Measurements from ENCODE around the gene SMNDC1. TPM values are rescaled to one million over a fixed set of nuclear protein-coding genes. Genes with fewer than 3 reads are reported as not detected.

Gene SMNDC1
- total and polyA plus RNA-seq, 8 donors, result 24.2 to 52.6 (median 45.4) TPM

DNA sequence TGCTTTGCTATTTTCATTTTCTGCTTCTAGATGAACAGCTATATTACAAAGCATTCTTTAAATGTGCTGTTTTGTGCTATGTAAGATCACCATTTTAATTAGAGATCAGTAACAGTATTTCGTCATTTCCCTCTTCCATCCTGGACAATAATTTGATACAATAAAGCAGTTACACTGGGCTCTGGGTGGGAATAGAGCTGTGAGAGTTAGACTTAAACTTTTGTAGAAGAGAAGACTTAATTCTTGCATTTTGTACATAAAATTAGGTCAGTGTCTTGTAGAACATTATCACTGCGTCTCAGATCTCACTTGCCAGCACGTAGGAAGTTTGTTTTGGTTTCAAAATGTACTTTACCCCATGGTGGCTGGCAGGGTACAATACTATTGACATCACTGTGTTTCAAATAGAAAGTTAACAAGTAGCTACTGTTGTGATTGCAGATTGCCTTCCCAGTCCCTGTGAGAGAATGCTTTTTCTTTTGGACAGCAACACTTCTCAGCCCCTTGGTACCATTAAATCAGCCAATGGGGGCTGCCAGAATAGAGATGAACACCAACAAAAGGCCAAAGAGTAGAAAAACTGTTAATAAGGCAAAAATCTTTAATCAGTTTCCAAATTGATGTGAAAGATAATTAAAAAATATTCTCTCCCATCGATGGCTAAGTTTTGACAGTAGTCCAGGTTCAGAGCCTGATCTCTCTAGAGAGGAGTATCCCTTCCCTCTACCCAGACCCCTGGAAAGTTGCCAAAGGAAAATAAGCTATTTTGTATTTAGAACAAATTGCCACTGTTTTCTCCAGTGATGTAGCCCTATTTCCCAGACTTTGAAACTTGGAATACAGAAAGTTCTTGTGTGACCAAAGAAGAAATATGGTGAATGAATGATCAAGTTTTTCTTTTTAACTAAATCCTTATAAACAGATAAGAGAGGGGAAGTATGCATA is 35.1 kb downstream of the SMNDC1 start:
- no peaks in the 10 kb centered on the region for H3K27me3 ChIP-seq
- intact Hi-C loops (cut with DNase I), result loop anchor here in 1 of 2 donors (10.0 kb wide), 1 partner anchor 45 kb away; no protein-coding TSS in a partner anchor
- peak in 1 of 4 donors; percentile 34 for DNase-seq
- TF ChIP-seq, protein P1, sequence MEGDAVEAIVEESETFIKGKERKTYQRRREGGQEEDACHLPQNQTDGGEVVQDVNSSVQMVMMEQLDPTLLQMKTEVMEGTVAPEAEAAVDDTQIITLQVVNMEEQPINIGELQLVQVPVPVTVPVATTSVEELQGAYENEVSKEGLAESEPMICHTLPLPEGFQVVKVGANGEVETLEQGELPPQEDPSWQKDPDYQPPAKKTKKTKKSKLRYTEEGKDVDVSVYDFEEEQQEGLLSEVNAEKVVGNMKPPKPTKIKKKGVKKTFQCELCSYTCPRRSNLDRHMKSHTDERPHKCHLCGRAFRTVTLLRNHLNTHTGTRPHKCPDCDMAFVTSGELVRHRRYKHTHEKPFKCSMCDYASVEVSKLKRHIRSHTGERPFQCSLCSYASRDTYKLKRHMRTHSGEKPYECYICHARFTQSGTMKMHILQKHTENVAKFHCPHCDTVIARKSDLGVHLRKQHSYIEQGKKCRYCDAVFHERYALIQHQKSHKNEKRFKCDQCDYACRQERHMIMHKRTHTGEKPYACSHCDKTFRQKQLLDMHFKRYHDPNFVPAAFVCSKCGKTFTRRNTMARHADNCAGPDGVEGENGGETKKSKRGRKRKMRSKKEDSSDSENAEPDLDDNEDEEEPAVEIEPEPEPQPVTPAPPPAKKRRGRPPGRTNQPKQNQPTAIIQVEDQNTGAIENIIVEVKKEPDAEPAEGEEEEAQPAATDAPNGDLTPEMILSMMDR (IDR thresholded peaks at IDR 0.05), result no peak
- no peaks in the 10 kb centered on the region for H3K36me3 ChIP-seq
- ATAC-seq, result peak; percentile 73
- H3K27ac ChIP-seq, result peak overlapping the region in 1 of 2 donors; percentile 71
- H3K4me3 ChIP-seq, result peak overlapping the region in 1 of 2 donors; percentile 27
- peaks cover 11 to 32% of the 10 kb centered on the region in 2 donors for H3K4me1 ChIP-seq
- no peaks in the 10 kb centered on the region for H3K9me3 ChIP-seq

DNA sequence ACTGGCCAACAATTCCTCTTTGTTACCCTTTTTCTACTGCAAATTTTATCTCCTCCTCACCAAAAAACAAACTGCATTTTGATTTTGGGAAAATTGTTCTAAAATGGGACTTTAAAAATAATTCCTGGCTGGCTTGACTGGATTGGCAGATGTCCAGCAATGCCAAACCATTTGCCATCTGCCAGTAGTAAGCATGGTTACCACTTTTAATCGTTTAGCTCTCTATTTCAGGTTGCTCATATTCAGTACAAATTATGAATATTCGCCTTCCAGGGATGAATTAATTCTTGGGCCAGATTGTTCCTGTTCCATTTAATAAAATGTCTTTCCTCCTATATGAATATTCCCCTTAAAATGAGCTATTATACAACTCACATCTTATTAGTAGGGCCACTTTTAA is 35.7 kb downstream of the SMNDC1 start:
- intact Hi-C loops (cut with DNase I), result no loop called here
- ATAC-seq (no peak), DNase-seq (no peak)
- Histone ChIP-seq H3K4me3 (peak overlapping the region in 1 of 2 donors; percentile 27), H3K36me3 (no peaks in the 10 kb centered on the region), H3K27ac (peak overlapping the region in 1 of 2 donors; percentile 71), H3K4me1 (peaks cover 11 to 29% of the 10 kb centered on the region in 2 donors), H3K9me3 (no peaks in the 10 kb centered on the region), H3K27me3 (no peaks in the 10 kb centered on the region)
- TF ChIP-seq, protein P1 (IDR thresholded peaks at IDR 0.05), result no peak

DNA sequence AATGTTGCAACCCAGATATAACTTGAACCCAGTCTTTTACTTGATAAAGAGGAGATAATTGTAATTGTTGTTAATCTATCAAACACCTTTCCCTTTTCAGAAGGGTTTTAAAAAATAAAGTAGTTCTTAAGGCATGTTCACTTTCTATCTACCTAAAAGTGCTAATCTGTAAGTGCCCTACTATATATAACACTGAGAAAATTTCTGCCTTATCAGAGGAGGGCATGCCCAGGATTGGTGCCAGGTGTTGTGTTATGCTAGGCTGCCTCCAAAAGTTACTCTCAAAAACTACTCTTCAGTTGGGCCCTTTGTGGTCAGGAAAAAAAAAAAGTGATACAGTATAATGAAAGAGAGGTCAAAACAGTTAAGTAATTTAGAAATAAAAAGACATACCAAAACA is 36.3 kb downstream of the SMNDC1 start:
- Histone ChIP-seq H3K27ac (no peak overlapping the region), H3K27me3 (no peaks in the 10 kb centered on the region), H3K4me1 (peaks cover 8 to 29% of the 10 kb centered on the region in 2 donors), H3K4me3 (no peak overlapping the region), H3K36me3 (no peaks in the 10 kb centered on the region), H3K9me3 (no peaks in the 10 kb centered on the region)
- DNase-seq (no peak), ATAC-seq (peak; percentile 80)
- intact Hi-C loops (cut with DNase I), result no loop called here
- TF ChIP-seq, protein P1 (IDR thresholded peaks at IDR 0.05), result no peak

DNA sequence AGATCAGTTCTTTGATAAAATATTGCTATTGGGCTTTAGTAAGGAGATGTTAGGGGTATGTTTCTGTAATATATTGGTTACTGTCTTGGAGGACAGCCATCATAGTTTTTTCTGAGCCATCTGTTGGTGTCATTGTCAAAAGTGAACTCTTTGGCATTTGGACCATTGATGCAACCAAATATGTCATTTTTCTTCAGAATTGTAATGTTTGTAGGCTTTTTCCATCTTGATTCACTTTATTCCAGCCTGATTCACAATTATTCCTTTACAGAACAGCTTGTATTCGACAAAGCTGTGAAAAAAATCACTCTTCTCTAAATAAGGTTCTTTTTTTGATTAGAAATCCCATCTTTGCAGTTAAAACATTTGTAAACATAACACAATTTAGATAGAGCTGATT is 37.4 kb downstream of the SMNDC1 start:
- DNase-seq (no peak), ATAC-seq (no peak)
- intact Hi-C loops (cut with DNase I), result no loop called here
- H3K4me3 ChIP-seq, result no peak overlapping the region
- peaks cover 6 to 27% of the 10 kb centered on the region in 2 donors for H3K4me1 ChIP-seq
- no peak overlapping the region for H3K27ac ChIP-seq
- TF ChIP-seq, protein P1 (IDR thresholded peaks at IDR 0.05), result no peak
- no peaks in the 10 kb centered on the region for H3K9me3 ChIP-seq
- no peaks in the 10 kb centered on the region for H3K36me3 ChIP-seq
- H3K27me3 ChIP-seq, result no peaks in the 10 kb centered on the region

DNA sequence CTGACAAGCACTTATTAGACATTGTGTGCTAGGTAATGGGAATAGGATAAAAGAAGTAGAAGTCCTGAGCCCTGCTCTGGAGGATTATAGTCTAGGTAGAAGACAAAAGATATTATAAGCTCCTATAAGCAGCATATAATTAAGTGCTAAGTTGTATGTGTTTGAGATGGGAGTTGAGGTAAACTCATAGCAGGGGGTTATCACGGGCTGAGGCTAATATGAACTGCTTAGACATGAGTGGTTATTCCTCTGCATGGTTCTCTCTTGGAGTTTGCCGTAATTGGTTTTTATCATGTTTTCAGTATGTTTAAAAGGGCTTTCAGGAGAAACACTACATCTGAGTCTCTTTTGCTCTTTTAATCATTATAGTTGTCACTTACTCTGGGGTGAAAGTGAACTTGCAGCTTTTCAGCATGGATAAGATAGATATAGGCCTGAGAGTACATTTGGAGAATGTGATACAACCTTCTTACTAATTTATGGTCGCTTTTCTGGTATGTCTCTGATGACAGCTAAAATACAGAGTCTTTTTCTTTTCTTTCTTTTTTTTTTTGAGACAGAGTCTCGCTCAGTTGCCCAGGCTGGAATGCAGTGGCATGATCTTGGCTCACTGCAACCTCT is 39.0 kb downstream of the SMNDC1 start:
- DNase-seq, result no peak
- H3K4me3 ChIP-seq, result no peak overlapping the region

More for the DNA sequence above, 39.0 kb downstream of the SMNDC1 start:
- no peaks in the 10 kb centered on the region for H3K9me3 ChIP-seq
- intact Hi-C loops (cut with DNase I), result no loop called here
- TF ChIP-seq, protein P1 (IDR thresholded peaks at IDR 0.05), result no peak
- no peak overlapping the region for H3K27ac ChIP-seq
- ATAC-seq, result no peak
- H3K27me3 ChIP-seq, result no peaks in the 10 kb centered on the region
- peaks cover 10 to 27% of the 10 kb centered on the region in 2 donors for H3K4me1 ChIP-seq
- H3K36me3 ChIP-seq, result no peaks in the 10 kb centered on the region
